Liver (tissue), 9 donors: Measurements from ENCODE around the gene PPP3CA. TPM values are rescaled to one million over a fixed set of nuclear protein-coding genes. Genes with fewer than 3 reads are reported as not detected.

Source experiments
- DNase-seq: peaks from one replicate; pipeline ENCODE4 v3.0.0-alpha.2; 2017; ENCODE audit warnings: low spot score
- H3K27ac ChIP-seq, 2 donors: one replicate each; pipeline ENCODE4 v1.7.0; 2013; ENCODE audit warnings: inconsistent platforms in 2 of 2, low read length in 2 of 2, control low read depth in 1 of 2, low read depth in 1 of 2, mild to moderate bottlenecking in 1 of 2
- H3K27me3 ChIP-seq, 4 donors: one replicate each; pipeline versions ENCODE4 v1.6.1 to v1.7.0; 2013; ENCODE audit warnings: low read length in 3 of 4, inconsistent platforms in 1 of 4, mild to moderate bottlenecking in 1 of 4, moderate library complexity in 1 of 4; ENCODE audit not compliant: control insufficient read depth in 4 of 4, insufficient read depth in 4 of 4
- H3K36me3 ChIP-seq, 4 donors: one replicate each; pipeline versions ENCODE4 v1.6.1 to v1.7.0; 2013; ENCODE audit warnings: low read length in 3 of 4, mild to moderate bottlenecking in 3 of 4, low read depth in 1 of 4, moderate library complexity in 1 of 4; ENCODE audit not compliant: control insufficient read depth in 4 of 4, insufficient read depth in 3 of 4
- H3K4me1 ChIP-seq, 4 donors: one replicate each; pipeline versions ENCODE4 v1.6.1 to v1.7.0; 2013; ENCODE audit warnings: low read length in 3 of 4, mild to moderate bottlenecking in 3 of 4, moderate library complexity in 1 of 4; ENCODE audit not compliant: control insufficient read depth in 4 of 4, insufficient read depth in 4 of 4
- H3K4me3 ChIP-seq, 3 donors: one replicate each; pipeline versions ENCODE4 v1.6.1 to v1.7.0; 2013; ENCODE audit warnings: low read length in 3 of 3, control low read depth in 1 of 3, low read depth in 1 of 3, mild to moderate bottlenecking in 1 of 3
- H3K9ac ChIP-seq, 2 donors: one replicate each; pipeline ENCODE4 v1.7.0; 2013; ENCODE audit warnings: low read length in 2 of 2, mild to moderate bottlenecking in 2 of 2, moderate library complexity in 2 of 2, control low read depth in 1 of 2, low read depth in 1 of 2
- H3K9me3 ChIP-seq, 4 donors: one replicate each; pipeline versions ENCODE4 v1.6.1 to v1.7.0; 2013; ENCODE audit warnings: low read length in 3 of 4; ENCODE audit not compliant: control insufficient read depth in 4 of 4
- ATF3 ChIP-seq: IDR thresholded peaks from 2 replicates; pipeline ENCODE4 v1.6.1; 2016; ENCODE audit warnings: antibody characterized with exemption
- CTCF ChIP-seq: fragments of 150-350 bp; IDR thresholded peaks from 2 replicates; pipeline ENCODE4 v1.5.1; 2017; ENCODE audit warnings: improper control_type of control experiment, low read depth, low read length; ENCODE audit not compliant: missing input control
- EGR1 ChIP-seq, 2 donors: IDR thresholded peaks; 2 replicates each; pipeline ENCODE4 v1.6.1; 2016 to 2018; ENCODE audit warnings: antibody characterized with exemption in 2 of 2, low read depth in 2 of 2
- FOXA2 ChIP-seq: IDR thresholded peaks from 2 replicates; pipeline ENCODE4 v1.6.1; 2016; ENCODE audit warnings: antibody characterized with exemption
- GABPA ChIP-seq, 2 donors: IDR thresholded peaks in 1 of 2; conservative IDR thresholded peaks in 1 of 2; 2 replicates each; pipeline ENCODE4 v1.6.1; 2016; ENCODE audit warnings: antibody characterized with exemption in 2 of 2, mild to moderate bottlenecking in 1 of 2, moderate library complexity in 1 of 2
- HNF4G ChIP-seq: IDR thresholded peaks from 2 replicates; pipeline ENCODE4 v1.6.1; 2016; ENCODE audit warnings: antibody characterized with exemption
- NR2F2 ChIP-seq: IDR thresholded peaks from 2 replicates; pipeline ENCODE4 v1.6.1; 2016; ENCODE audit warnings: antibody characterized with exemption
- RAD21 ChIP-seq, 2 donors: IDR thresholded peaks; 2 replicates each; pipeline ENCODE4 v1.6.1; 2016; ENCODE audit warnings: antibody characterized with exemption in 2 of 2, mild to moderate bottlenecking in 2 of 2
- RXRA ChIP-seq, 2 donors: IDR thresholded peaks; 2 replicates each; pipeline ENCODE4 v1.6.1; 2017 to 2018; ENCODE audit warnings: antibody characterized with exemption in 2 of 2, mild to moderate bottlenecking in 1 of 2
- TAF1 ChIP-seq: conservative IDR thresholded peaks from 2 replicates; pipeline ENCODE4 v1.6.1; 2016; ENCODE audit warnings: antibody characterized with exemption, mild to moderate bottlenecking
- YY1 ChIP-seq: IDR thresholded peaks from 2 replicates; pipeline ENCODE4 v1.6.1; 2016; ENCODE audit warnings: antibody characterized with exemption, mild to moderate bottlenecking
- WGBS: extraction: QIAGEN DNeasy Blood & Tissue Kit; methylation state at CpG from one replicate; pipeline ENCODE4 v1.1.7; 2013; 5-methylcytosine and 5-hydroxymethylcytosine counted together
- polyA plus RNA-seq, 2 donors: library from polyadenylated mRNA; stranded (reverse) in 1 of 2; unstranded in 1 of 2; fragments of 200-250 nt in 1 of 2; fragments of >200 nt in 1 of 2; fragmentation: Nextera tagmentation in 1 of 2; extraction: Ambion mirVana in 1 of 2; gene quantifications; one replicate each; pipeline versions ENCODE4 v1.2.1 to v1.2.3, GENCODE V29; 2013 to 2015
- total RNA-seq, 2 donors: library from RNA; depleted of rRNA; stranded (reverse); fragments of >200 nt; gene quantifications; one replicate each; pipeline ENCODE4 v1.2.3, GENCODE V29; 2014
- TF ChIP-seq, protein P1 (sequence below): IDR thresholded peaks from 2 replicates; pipeline ENCODE4 v1.6.1; 2016; ENCODE audit warnings: antibody characterized with exemption
- TF ChIP-seq, protein P2 (sequence below): IDR thresholded peaks from 2 replicates; pipeline ENCODE4 v1.6.1; 2016; ENCODE audit warnings: antibody characterized with exemption
- donor health status: healthy.
- donor health status: healthy.
- donor health status: healthy.
- donor health status: healthy.
- donor health status: healthy.

Gene PPP3CA
- total and polyA plus RNA-seq, 4 donors = 3.6 to 18.2 (median 14.2) TPM

DNA sequence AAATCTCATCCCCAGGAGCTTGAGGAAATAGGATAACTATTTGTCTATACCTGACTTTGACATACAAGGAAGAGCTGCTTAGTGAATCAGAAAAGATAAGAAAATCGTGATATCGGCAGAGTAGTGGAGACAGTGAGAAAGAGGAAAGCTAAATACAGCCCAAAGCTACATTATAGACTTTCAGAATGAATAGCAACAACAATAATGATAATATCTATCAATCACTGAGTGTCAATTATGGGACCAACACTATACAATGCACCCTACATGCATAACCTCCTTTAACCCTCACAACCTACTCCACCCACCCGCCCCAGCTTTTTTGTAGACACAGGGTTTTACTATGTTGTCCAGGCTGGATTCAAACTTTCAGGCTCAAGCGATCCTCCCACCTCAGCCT, 205.1 kb downstream of the PPP3CA start:
- no peaks in the 10 kb centered on the region for H3K36me3 ChIP-seq
- no peaks in the 10 kb centered on the region for H3K9me3 ChIP-seq
- no peak overlapping the region for H3K4me3 ChIP-seq
- no peak overlapping the region for H3K27ac ChIP-seq
- no peak overlapping the region for H3K9ac ChIP-seq
- no peaks in the 10 kb centered on the region for H3K27me3 ChIP-seq
- no peak for TF ChIP-seq HNF4G
- TF ChIP-seq, protein P1, sequence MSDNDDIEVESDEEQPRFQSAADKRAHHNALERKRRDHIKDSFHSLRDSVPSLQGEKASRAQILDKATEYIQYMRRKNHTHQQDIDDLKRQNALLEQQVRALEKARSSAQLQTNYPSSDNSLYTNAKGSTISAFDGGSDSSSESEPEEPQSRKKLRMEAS = no peak
- no peak for TF ChIP-seq NR2F2
- no peak for TF ChIP-seq GABPA (IDR thresholded peaks at IDR 0.05 in 1 of 2, conservative IDR thresholded peaks at IDR 0.05 in 1 of 2)
- no peak for TF ChIP-seq CTCF
- 88% methylated on average over 4 of the region's 4 CpGs for WGBS
- H3K4me1 ChIP-seq = no peaks in the 10 kb centered on the region
- no peak for DNase-seq

DNA sequence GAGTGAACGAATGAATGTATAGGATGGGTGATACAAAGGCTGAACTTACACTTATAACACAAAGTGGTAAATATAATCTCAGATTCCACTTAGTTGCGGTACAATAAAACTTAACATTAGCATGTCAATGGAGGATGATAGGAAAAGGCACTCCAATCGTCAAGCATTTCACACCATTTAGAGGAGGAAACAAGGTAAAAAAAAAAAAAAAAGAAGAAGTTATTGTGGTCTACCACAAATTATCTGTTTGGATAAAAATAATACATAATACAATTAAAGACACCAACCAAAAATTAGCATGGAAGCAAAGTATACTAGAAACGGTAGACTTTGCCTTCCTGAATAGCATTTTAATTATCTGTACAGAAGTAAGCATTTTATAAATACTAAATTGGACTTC, 205.5 kb downstream of the PPP3CA start:
- H3K27ac ChIP-seq = no peak overlapping the region
- no peak overlapping the region for H3K9ac ChIP-seq
- no peaks in the 10 kb centered on the region for H3K36me3 ChIP-seq
- H3K9me3 ChIP-seq = no peaks in the 10 kb centered on the region
- no peaks in the 10 kb centered on the region for H3K27me3 ChIP-seq
- WGBS = 90% methylated on average over 4 of the region's 4 CpGs
- TF ChIP-seq RXRA (IDR thresholded peaks at IDR 0.05) (no peak), YY1 (no peak), TAF1 (no peak), GABPA (IDR thresholded peaks at IDR 0.05 in 1 of 2, conservative IDR thresholded peaks at IDR 0.05 in 1 of 2) (no peak), HNF4G (no peak), RAD21 (IDR thresholded peaks at IDR 0.05) (no peak), CTCF (no peak), FOXA2 (no peak), EGR1 (IDR thresholded peaks at IDR 0.05; ENCODE audit: low read depth in 2 of 2) (no peak), ATF3 (no peak)
- TF ChIP-seq, protein P1 = no peak
- TF ChIP-seq, protein P2, sequence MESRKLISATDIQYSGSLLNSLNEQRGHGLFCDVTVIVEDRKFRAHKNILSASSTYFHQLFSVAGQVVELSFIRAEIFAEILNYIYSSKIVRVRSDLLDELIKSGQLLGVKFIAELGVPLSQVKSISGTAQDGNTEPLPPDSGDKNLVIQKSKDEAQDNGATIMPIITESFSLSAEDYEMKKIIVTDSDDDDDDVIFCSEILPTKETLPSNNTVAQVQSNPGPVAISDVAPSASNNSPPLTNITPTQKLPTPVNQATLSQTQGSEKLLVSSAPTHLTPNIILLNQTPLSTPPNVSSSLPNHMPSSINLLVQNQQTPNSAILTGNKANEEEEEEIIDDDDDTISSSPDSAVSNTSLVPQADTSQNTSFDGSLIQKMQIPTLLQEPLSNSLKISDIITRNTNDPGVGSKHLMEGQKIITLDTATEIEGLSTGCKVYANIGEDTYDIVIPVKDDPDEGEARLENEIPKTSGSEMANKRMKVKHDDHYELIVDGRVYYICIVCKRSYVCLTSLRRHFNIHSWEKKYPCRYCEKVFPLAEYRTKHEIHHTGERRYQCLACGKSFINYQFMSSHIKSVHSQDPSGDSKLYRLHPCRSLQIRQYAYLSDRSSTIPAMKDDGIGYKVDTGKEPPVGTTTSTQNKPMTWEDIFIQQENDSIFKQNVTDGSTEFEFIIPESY = no peak
- DNase-seq = no peak
- H3K4me1 ChIP-seq = peaks cover 0 to under 1% (median 0%) of the 10 kb centered on the region in 4 donors
- H3K4me3 ChIP-seq = no peak overlapping the region
